ENCODE results near the gene TSPOAP1.
A peak's percentile ranks its signal among the peaks of the same experiment; 100 is the strongest.

TSPOAP1 gene

GRCh38 chr17:58338841-58339754, 10.5 kb upstream of the TSPOAP1 start:
- H3K4me1 ChIP-seq (ENCODE audit: insufficient read depth, low read length) = peaks cover 44% of the 10 kb centered on the region

GRCh38 chr17:58338454-58338840, 9.9 kb upstream of the TSPOAP1 start:
- Histone ChIP-seq H3K4me1 (ENCODE audit: insufficient read depth, low read length) (peaks cover 44% of the 10 kb centered on the region), H3K9ac (ENCODE audit: low read depth, low read length) (peak overlapping the region; percentile 8; the same call in 1 of the 2 replicates), H3K36me3 (ENCODE audit: insufficient read depth, low read length) (no peaks in the 10 kb centered on the region), H3K9me3 (ENCODE audit: control insufficient read depth, insufficient read depth, low read length) (no peaks in the 10 kb centered on the region)

More at GRCh38 chr17:58338841-58339754, 10.5 kb upstream of the TSPOAP1 start:
- Histone ChIP-seq H3K36me3 (ENCODE audit: insufficient read depth, low read length) (peaks cover 4% of the 10 kb centered on the region; the same call in 1 of the 2 replicates), H3K9ac (ENCODE audit: low read depth, low read length) (peak overlapping the region; percentile 38; the same call in 1 of the 2 replicates), H3K9me3 (ENCODE audit: control insufficient read depth, insufficient read depth, low read length) (no peaks in the 10 kb centered on the region)

DNA sequence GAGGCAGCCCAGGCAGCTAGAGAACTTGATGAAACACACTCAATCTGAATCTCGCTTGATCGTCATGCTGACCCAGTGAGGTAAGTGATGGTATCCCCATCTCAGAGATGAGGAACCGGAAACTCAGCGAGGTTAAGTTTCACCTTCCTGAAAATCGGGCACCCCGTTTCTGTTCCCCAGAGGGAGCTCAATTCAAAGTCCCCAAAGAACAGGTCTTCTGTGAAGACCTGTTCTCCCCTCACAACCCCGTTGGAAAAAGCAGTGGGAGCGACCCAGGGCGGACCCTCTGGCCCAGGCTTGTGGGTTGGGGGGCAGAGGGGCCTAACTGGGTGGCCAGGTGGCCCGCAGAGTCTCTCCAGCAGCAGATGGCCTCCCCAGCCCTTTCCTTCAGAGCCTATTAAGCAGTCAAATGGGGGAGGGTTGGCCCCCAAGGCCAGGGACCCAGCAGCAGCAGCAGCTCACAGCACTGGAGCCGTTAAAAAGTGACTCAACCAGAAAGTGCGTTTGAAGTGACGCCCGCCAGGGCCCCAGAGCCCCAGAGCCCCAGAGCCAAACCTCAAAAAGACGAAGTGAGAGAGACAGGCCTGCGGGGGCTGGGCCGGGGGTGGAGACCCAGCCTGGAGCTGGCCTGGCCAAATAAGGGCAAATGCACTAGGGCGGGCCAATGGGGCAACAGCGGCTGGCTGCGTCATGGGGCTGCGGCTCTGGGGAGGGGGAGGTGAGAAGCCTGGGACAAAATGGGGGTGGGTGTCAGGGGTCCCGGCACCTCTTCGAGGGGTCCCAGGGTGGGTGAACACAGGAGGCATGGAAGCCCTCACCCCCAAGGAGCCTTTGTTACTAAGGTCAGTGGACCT, 9.2 kb upstream of the TSPOAP1 start:
- Histone ChIP-seq H3K4me1 (ENCODE audit: insufficient read depth, low read length) (peaks cover 49% of the 10 kb centered on the region), H3K9me3 (ENCODE audit: control insufficient read depth, insufficient read depth, low read length) (no peaks in the 10 kb centered on the region), H3K9ac (ENCODE audit: low read depth, low read length) (peak overlapping the region; percentile 27), H3K36me3 (ENCODE audit: insufficient read depth, low read length) (no peaks in the 10 kb centered on the region)

- Histone ChIP-seq H3K4me1 (ENCODE audit: insufficient read depth, low read length) (peaks cover 51% of the 10 kb centered on the region), H3K9ac (ENCODE audit: low read depth, low read length) (peak overlapping the region; percentile 27; the same call in 1 of the 2 replicates), H3K9me3 (ENCODE audit: control insufficient read depth, insufficient read depth, low read length) (no peaks in the 10 kb centered on the region), H3K36me3 (ENCODE audit: insufficient read depth, low read length) (no peaks in the 10 kb centered on the region)
These were observed 8.6 kb upstream of the TSPOAP1 start for GRCh38 chr17:58337210-58337599.

- Histone ChIP-seq H3K4me1 (ENCODE audit: insufficient read depth, low read length) (peaks cover 55% of the 10 kb centered on the region), H3K9me3 (ENCODE audit: control insufficient read depth, insufficient read depth, low read length) (no peaks in the 10 kb centered on the region), H3K36me3 (ENCODE audit: insufficient read depth, low read length) (no peaks in the 10 kb centered on the region), H3K9ac (ENCODE audit: low read depth, low read length) (no peak overlapping the region)
These were observed 8.0 kb upstream of the TSPOAP1 start for GRCh38 chr17:58336456-58337209.

GRCh38 chr17:58335779-58336455, 7.3 kb upstream of the TSPOAP1 start:
- Histone ChIP-seq H3K36me3 (ENCODE audit: insufficient read depth, low read length) (no peaks in the 10 kb centered on the region), H3K4me1 (ENCODE audit: insufficient read depth, low read length) (peaks cover 63% of the 10 kb centered on the region), H3K9ac (ENCODE audit: low read depth, low read length) (no peak overlapping the region), H3K9me3 (ENCODE audit: control insufficient read depth, insufficient read depth, low read length) (no peaks in the 10 kb centered on the region)

DNA sequence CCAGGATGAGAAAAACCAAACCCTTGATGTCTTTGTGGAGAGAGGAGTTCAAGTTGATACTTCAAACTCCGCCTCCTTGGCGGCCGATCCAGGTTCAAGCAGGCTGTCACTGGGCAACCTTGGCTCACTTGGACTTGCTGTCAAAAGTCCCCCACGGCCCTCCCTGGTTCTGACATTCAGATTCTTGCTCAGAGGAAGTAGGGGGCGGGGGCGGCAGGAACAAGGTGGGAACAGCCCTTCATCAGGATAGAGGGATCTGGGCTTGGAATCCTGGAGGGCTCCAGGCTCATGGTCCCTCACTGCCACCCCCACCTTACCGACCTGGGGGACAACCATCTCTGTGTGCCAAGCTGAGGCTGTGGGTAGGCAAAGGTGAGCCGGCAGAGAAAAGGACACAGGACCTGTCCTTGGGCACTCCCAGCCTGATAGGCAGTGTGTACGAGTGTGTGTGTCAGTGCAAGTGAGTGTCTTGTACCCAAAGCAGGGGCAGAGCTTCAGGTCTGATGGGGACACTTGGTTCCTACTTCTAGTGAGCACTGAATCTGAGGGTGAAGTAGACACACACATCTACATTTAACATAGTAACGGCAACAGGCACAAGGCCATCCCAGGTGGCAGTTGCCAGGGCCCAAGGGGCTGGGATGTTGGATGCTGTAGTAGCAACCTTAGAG, 6.6 kb upstream of the TSPOAP1 start:
- H3K9me3 ChIP-seq (ENCODE audit: control insufficient read depth, insufficient read depth, low read length) = no peaks in the 10 kb centered on the region
- no peaks in the 10 kb centered on the region for H3K36me3 ChIP-seq (ENCODE audit: insufficient read depth, low read length)
- H3K9ac ChIP-seq (ENCODE audit: low read depth, low read length) = no peak overlapping the region
- H3K4me1 ChIP-seq (ENCODE audit: insufficient read depth, low read length) = peaks cover 65% of the 10 kb centered on the region

- H3K4me1 ChIP-seq (ENCODE audit: insufficient read depth, low read length) = peaks cover 61% of the 10 kb centered on the region
- H3K9ac ChIP-seq (ENCODE audit: low read depth, low read length) = no peak overlapping the region
- H3K9me3 ChIP-seq (ENCODE audit: control insufficient read depth, insufficient read depth, low read length) = no peaks in the 10 kb centered on the region
- no peaks in the 10 kb centered on the region for H3K36me3 ChIP-seq (ENCODE audit: insufficient read depth, low read length)
These were observed 6.1 kb upstream of the TSPOAP1 start for GRCh38 chr17:58334661-58335060.

GRCh38 chr17:58334256-58334655, 5.7 kb upstream of the TSPOAP1 start:
- H3K9me3 ChIP-seq (ENCODE audit: control insufficient read depth, insufficient read depth, low read length) = no peaks in the 10 kb centered on the region
- no peaks in the 10 kb centered on the region for H3K36me3 ChIP-seq (ENCODE audit: insufficient read depth, low read length)
- no peak overlapping the region for H3K9ac ChIP-seq (ENCODE audit: low read depth, low read length)
- peaks cover 58% of the 10 kb centered on the region for H3K4me1 ChIP-seq (ENCODE audit: insufficient read depth, low read length)

DNA sequence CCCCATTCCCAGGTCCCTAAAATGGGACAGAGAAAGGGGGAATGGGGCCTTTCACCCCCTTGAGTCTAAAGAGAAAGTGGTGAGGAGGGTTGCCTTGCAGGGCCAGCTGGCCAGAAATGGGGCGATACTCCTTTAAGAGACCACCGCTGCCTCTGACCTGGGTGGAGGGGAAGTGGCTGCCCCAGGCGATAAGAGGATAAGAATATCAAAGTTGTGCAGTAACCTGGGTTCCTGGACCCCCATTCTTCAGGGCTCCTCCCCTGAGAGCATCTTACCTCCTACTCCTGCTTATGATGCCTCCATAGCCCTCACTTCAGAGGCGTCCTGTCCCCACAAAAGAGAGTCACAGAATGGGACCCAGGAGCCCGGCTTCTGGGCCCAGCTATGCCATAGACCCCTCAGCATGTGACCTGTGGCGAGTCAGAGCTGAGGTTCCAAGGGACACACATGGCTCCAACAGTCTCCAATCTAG, 5.2 kb upstream of the TSPOAP1 start:
- Histone ChIP-seq H3K36me3 (ENCODE audit: insufficient read depth, low read length) (no peaks in the 10 kb centered on the region), H3K4me1 (ENCODE audit: insufficient read depth, low read length) (peaks cover 60% of the 10 kb centered on the region), H3K9ac (ENCODE audit: low read depth, low read length) (no peak overlapping the region), H3K9me3 (ENCODE audit: control insufficient read depth, insufficient read depth, low read length) (no peaks in the 10 kb centered on the region)

DNA sequence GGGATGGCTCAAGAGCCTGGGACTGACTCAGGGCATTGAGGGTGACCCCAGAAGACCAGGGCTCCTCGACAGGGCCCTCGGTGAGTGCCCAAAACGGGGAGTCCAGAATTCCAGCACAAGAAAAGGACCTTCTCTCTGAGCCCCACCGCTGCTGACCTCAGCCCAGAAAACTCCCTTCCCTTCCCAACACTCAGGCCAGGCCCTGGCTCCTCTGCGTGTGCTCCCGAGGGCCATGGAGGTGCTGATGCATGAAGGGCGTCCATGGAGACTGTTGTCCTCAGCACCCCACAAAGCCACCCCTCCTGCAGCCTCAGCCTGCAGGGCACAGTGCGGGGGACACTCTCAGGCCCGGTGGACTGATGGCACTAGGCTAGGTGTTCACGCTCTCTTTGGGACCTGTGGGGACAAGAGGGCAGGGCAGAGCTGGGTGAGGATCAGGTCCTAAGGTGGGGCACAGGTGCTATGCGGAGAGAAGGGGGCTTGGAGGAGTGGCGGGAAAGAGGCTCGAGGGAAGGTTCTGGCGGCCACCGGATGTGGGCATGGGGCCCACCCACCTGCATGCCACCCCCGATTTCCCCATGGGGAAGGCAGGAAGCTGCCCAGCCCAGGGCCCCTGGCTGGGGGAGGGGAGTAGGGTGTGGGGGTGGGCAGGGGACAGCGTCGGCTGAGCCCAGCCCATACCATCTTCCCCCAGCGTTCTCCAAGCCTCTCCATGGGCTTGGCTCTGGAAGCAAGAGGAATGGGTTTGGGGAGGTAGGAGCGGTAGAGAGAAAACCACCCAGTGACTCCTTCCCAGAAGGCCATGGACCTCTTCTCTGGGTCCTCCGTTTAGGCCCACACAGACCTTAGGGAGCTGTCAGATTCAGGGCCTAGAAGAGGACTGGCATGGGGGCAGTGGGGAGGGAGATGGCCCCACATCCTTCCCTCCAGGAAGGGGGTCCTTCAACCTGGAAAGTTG, 4.5 kb upstream of the TSPOAP1 start:
- Histone ChIP-seq H3K36me3 (ENCODE audit: insufficient read depth, low read length) (no peaks in the 10 kb centered on the region), H3K9me3 (ENCODE audit: control insufficient read depth, insufficient read depth, low read length) (no peaks in the 10 kb centered on the region), H3K9ac (ENCODE audit: low read depth, low read length) (no peak overlapping the region), H3K4me1 (ENCODE audit: insufficient read depth, low read length) (peaks cover 57% of the 10 kb centered on the region)
